Activated CD4-positive, alpha-beta T cell treated with anti-CD3 and anti-CD28 coated beads for 36 hours (primary cell): ENCODE measurements around the gene ARHGEF17. TPM values are rescaled to one million over a fixed set of nuclear protein-coding genes. Genes with fewer than 3 reads are reported as not detected.

ENCODE experiments used
- ATAC-seq: fragments of 200-7000 bp; cut with Tn5 transposase; one replicate; pipeline ENCODE4 v1.10.0; 2021; ENCODE audit warnings: mild to moderate bottlenecking, moderate library complexity
- CTCF ChIA-PET: fragments of 350-600 bp; sonication (Branson Sonifier 250); formaldehyde crosslinking; loops from one replicate; lab custom pipeline; 2021; ENCODE audit warnings: antibody characterized with exemption; lab: Charles Lee
- POLR2A ChIA-PET: fragments of 350-600 bp; sonication (Branson Sonifier 250); formaldehyde crosslinking; loops from one replicate; lab custom pipeline; 2021; ENCODE audit warnings: antibody characterized with exemption, inconsistent platforms; lab: Charles Lee
- DNase-seq: peaks from one replicate; pipeline ENCODE4 v3.0.0-alpha.2; 2020
- H3K27ac Mint-ChIP-seq: one replicate; pipeline ENCODE4 v1.8.0; 2021; ENCODE audit warnings: mixed read lengths
- H3K27me3 Mint-ChIP-seq: one replicate; pipeline ENCODE4 v1.8.0; 2021; ENCODE audit warnings: mixed read lengths
- H3K36me3 Mint-ChIP-seq: one replicate; pipeline ENCODE4 v1.8.0; 2021; ENCODE audit warnings: low read depth, mixed read lengths
- H3K4me1 Mint-ChIP-seq: one replicate; pipeline ENCODE4 v1.8.0; 2021; ENCODE audit warnings: mixed read lengths
- H3K4me3 Mint-ChIP-seq: one replicate; pipeline ENCODE4 v1.8.0; 2021; ENCODE audit warnings: mild to moderate bottlenecking, moderate library complexity, mixed read lengths
- H3K9me3 Mint-ChIP-seq: one replicate; pipeline ENCODE4 v1.8.0; 2021; ENCODE audit warnings: low read depth, mixed read lengths
- intact Hi-C, 2 experiments: fragments of 100-400 bp; cut with DNase I in 1 of 2; cut with micrococcal nuclease in 1 of 2; formaldehyde crosslinking; loops; one replicate each; pipeline versions ENCODE4 v1.14.2 to v1.15.1; 2022 to 2024; cut with DNase I, micrococcal nuclease
- total RNA-seq, 2 experiments: library from RNA; stranded (reverse); gene quantifications; one replicate each; pipeline ENCODE4 v1.2.3, GENCODE V29; 2021

The ARHGEF17 gene
- total RNA-seq, 2 experiments from 2014 or later: 0.05 TPM; not detected in 1

DNA sequence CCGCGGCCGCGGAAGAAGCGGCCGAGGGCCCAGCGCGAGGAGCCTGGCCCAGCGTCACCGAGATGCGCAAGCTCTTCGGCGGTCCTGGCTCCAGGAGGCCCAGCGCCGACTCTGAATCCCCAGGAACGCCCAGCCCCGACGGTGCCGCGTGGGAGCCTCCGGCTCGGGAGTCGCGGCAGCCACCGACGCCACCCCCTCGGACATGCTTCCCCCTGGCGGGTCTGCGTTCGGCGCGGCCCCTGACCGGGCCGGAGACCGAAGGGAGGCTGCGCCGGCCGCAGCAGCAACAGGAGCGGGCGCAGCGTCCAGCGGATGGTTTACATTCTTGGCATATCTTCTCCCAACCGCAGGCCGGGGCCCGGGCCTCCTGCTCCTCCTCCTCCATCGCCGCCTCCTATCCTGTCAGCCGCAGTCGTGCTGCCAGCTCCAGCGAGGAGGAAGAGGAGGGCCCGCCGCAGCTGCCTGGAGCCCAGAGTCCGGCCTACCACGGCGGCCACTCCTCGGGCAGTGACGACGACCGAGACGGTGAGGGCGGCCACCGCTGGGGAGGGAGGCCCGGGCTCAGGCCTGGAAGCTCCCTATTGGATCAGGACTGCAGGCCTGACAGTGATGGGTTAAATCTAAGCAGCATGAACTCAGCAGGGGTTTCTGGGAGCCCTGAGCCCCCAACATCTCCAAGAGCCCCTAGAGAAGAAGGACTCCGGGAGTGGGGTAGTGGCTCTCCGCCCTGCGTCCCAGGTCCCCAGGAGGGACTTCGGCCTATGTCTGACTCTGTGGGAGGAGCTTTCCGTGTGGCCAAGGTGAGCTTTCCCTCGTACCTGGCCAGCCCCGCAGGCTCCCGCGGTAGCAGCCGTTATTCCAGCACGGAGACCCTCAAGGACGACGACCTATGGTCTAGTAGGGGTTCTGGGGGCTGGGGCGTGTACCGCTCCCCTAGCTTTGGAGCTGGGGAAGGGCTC lies 1.2 kb downstream of the ARHGEF17 start:
- DNase-seq (no peak), ATAC-seq (no peak)
- no peaks in the 10 kb centered on the region for H3K36me3 Mint-ChIP-seq
- intact Hi-C loops: no loop called here
- H3K9me3 Mint-ChIP-seq: no peaks in the 10 kb centered on the region
- peaks cover 18% of the 10 kb centered on the region for H3K27me3 Mint-ChIP-seq
- CTCF ChIA-PET: interaction anchor here (1.0 to 6.8 kb wide), 4 partner anchors 9 to 42 kb away, joined by 3 to 91 read pairs (median 14); no protein-coding TSS in a partner anchor
- H3K4me1 Mint-ChIP-seq: peaks cover 5% of the 10 kb centered on the region
- H3K27ac Mint-ChIP-seq: no peak overlapping the region
- POLR2A ChIA-PET: interaction anchor here (0.7 to 0.8 kb wide), 2 partner anchors 35 kb away, joined by 3 to 7 read pairs; no protein-coding TSS in a partner anchor
- no peak overlapping the region for H3K4me3 Mint-ChIP-seq

DNA sequence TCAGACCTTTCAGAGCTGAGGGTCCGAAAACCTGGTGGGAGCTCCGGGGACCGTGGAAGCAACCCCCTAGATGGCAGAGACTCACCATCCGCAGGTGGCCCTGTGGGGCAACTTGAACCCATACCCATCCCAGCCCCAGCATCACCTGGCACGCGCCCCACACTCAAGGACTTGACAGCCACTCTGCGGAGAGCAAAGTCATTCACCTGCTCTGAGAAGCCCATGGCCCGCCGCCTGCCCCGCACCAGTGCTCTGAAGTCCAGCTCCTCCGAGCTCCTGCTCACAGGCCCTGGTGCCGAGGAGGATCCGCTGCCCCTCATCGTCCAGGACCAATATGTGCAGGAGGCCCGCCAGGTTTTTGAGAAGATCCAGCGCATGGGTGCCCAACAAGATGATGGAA lies 2.0 kb downstream of the ARHGEF17 start:
- DNase-seq: no peak
- ChIA-PET POLR2A (interaction anchor here (0.5 to 0.7 kb wide), 2 partner anchors 10 to 36 kb away, joined by 3 to 4 read pairs; no protein-coding TSS in a partner anchor), CTCF (interaction anchor here (1.0 to 6.8 kb wide), 3 partner anchors 10 to 41 kb away, joined by 3 to 91 read pairs (median 3); no protein-coding TSS in a partner anchor)
- no peak for ATAC-seq
- no peak overlapping the region for H3K27ac Mint-ChIP-seq
- peaks cover 5% of the 10 kb centered on the region for H3K4me1 Mint-ChIP-seq
- H3K9me3 Mint-ChIP-seq: no peaks in the 10 kb centered on the region
- intact Hi-C loops: no loop called here
- no peaks in the 10 kb centered on the region for H3K36me3 Mint-ChIP-seq
- peaks cover 16% of the 10 kb centered on the region for H3K27me3 Mint-ChIP-seq
- H3K4me3 Mint-ChIP-seq: no peak overlapping the region

DNA sequence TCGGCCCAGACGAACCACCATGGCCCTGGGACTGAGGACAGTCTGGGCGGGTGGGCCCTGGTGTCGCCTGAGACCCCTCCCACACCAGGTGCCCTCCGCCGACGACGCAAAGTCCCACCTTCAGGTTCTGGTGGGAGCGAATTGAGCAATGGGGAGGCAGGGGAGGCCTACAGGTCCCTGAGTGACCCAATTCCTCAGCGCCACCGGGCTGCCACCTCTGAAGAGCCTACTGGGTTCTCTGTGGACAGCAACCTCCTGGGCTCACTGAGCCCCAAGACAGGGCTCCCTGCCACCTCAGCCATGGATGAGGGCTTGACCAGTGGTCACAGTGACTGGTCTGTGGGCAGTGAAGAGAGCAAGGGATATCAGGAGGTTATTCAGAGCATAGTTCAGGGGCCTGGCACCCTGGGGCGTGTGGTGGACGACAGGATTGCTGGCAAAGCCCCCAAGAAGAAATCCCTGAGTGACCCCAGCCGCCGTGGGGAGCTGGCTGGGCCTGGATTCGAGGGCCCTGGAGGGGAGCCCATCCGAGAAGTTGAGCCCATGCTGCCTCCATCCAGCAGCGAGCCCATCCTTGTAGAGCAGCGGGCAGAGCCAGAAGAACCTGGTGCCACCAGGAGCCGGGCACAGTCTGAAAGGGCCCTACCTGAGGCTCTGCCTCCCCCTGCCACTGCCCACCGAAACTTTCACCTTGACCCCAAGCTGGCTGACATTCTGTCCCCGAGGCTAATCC lies 2.8 kb downstream of the ARHGEF17 start:
- intact Hi-C loops: no loop called here
- ChIA-PET POLR2A (interaction anchor here (0.5 kb wide), 1 partner anchor 11 kb away, joined by 4 read pairs; no protein-coding TSS in a partner anchor), CTCF (interaction anchor here (1.2 to 6.8 kb wide), 2 partner anchors 25 to 40 kb away, joined by 3 to 91 read pairs; no protein-coding TSS in a partner anchor)
- peaks cover 12% of the 10 kb centered on the region for H3K27me3 Mint-ChIP-seq
- no peak overlapping the region for H3K4me3 Mint-ChIP-seq
- H3K27ac Mint-ChIP-seq: no peak overlapping the region
- no peaks in the 10 kb centered on the region for H3K9me3 Mint-ChIP-seq
- no peaks in the 10 kb centered on the region for H3K36me3 Mint-ChIP-seq
- DNase-seq (no peak), ATAC-seq (no peak)
- peaks cover 5% of the 10 kb centered on the region for H3K4me1 Mint-ChIP-seq

DNA sequence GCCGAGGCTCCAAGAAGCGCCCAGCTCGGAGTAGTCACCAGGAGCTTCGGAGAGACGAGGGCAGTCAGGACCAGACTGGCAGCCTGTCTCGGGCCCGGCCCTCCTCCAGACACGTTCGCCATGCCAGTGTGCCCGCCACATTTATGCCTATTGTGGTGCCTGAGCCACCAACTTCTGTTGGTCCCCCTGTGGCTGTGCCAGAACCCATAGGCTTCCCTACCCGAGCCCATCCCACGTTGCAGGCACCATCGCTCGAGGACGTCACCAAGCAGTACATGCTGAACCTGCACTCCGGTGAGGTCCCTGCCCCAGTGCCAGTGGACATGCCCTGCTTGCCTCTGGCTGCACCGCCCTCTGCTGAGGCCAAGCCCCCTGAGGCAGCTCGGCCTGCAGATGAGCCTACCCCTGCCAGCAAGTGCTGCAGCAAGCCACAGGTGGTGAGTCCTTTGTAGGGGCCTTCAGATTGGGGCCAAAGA lies 3.4 kb downstream of the ARHGEF17 start:
- ATAC-seq: no peak
- ChIA-PET CTCF (interaction anchor here (0.7 kb wide), 1 partner anchor 53 kb away, joined by 3 read pairs; no protein-coding TSS in a partner anchor), POLR2A (no interaction called here)
- peaks cover 5% of the 10 kb centered on the region for H3K4me1 Mint-ChIP-seq
- no peak overlapping the region for H3K4me3 Mint-ChIP-seq
- intact Hi-C loops: no loop called here
- no peak for DNase-seq
- peaks cover 7% of the 10 kb centered on the region for H3K27me3 Mint-ChIP-seq
- H3K9me3 Mint-ChIP-seq: no peaks in the 10 kb centered on the region
- H3K36me3 Mint-ChIP-seq: no peaks in the 10 kb centered on the region
- no peak overlapping the region for H3K27ac Mint-ChIP-seq

DNA sequence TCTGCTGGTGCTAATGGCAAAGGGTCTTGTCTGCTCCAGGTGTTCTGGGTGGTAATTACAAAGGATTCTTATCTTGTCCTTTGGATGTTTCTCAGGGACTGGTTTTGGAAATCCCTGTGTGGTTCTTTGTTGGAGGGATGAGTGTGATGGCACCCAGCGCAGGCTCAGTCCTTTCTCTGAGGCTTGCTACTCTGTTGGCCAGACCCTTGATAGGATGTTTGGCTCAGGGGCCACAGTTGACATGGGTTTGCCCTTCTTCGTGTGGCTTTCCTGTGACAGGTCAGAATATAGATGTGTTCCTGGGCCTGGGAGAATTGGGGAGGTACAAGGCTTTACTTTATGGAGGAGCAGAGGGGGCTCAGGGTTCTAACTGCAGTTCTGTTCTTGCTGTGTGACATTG lies 4.0 kb downstream of the ARHGEF17 start:
- Mint-ChIP-seq H3K4me1 (peaks cover 3% of the 10 kb centered on the region), H3K27ac (no peak overlapping the region), H3K4me3 (no peak overlapping the region), H3K36me3 (no peaks in the 10 kb centered on the region), H3K9me3 (no peaks in the 10 kb centered on the region), H3K27me3 (peaks cover 4% of the 10 kb centered on the region)
- ChIA-PET POLR2A (no interaction called here), CTCF (interaction anchor here (0.7 to 1.0 kb wide), 2 partner anchors 23 to 52 kb away, joined by 3 to 5 read pairs; no protein-coding TSS in a partner anchor)
- ATAC-seq (no peak), DNase-seq (no peak)
- intact Hi-C loops: no loop called here

DNA sequence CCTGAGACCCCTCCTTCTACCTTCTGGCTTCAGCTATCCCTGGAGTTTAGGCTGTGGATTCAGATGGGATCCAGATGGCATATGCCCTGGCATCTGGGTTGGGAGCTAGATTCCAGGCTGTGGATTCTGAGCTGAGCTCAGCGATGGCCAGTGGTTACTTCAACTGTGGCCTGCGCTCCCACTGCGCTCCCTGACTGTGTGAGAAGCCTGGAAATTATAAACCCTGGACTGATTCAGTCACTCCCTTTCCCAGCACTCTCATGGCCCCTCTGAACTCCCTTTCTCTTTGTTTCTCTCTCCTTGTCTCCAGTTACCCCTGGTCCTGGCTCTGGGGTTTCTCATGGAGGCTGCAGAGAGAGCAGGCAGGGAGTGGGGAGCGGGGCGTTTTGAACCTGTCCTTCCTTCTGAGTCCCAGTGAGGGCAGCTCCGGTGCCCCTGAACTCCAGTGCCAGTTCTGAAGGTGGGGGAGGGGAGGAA lies 4.8 kb downstream of the ARHGEF17 start:
- Mint-ChIP-seq H3K4me3 (no peak overlapping the region), H3K9me3 (no peaks in the 10 kb centered on the region), H3K27me3 (no peaks in the 10 kb centered on the region), H3K4me1 (no peaks in the 10 kb centered on the region), H3K27ac (no peak overlapping the region), H3K36me3 (no peaks in the 10 kb centered on the region)
- intact Hi-C loops: no loop called here
- DNase-seq: no peak
- ChIA-PET CTCF (interaction anchor here (1.0 to 1.3 kb wide), 3 partner anchors 21 to 348 kb away, joined by 3 to 5 read pairs (median 3); no protein-coding TSS in a partner anchor), POLR2A (no interaction called here)
- ATAC-seq: no peak

DNA sequence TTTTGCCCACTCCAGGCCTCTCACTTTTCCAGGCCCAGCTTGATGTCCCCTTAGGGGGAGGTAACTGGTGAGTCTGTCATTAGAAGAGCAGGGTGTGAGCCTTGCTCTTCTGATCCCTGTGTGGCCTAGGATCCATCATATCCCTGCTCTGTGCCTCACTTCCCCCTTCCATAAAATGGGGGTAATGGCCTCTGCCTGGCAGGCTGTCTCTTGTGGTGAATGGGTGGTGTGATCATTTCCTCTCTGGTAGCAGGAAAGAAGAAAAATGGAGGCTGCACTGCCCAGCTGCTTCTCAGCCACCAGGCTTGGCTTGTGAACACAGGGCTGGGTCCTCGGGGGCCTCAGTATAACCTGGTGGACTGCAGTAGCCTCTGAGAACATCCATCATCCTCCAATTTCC lies 5.6 kb downstream of the ARHGEF17 start:
- DNase-seq (no peak), ATAC-seq (no peak)
- intact Hi-C loops: no loop called here
- no peaks in the 10 kb centered on the region for H3K9me3 Mint-ChIP-seq
- H3K4me3 Mint-ChIP-seq: no peak overlapping the region
- no peaks in the 10 kb centered on the region for H3K27me3 Mint-ChIP-seq
- POLR2A ChIA-PET: no interaction called here
- CTCF ChIA-PET: interaction anchor here (1.0 to 1.3 kb wide), 2 partner anchors 22 to 347 kb away, joined by 3 read pairs; no protein-coding TSS in a partner anchor
- H3K36me3 Mint-ChIP-seq: no peaks in the 10 kb centered on the region
- no peaks in the 10 kb centered on the region for H3K4me1 Mint-ChIP-seq
- no peak overlapping the region for H3K27ac Mint-ChIP-seq

DNA sequence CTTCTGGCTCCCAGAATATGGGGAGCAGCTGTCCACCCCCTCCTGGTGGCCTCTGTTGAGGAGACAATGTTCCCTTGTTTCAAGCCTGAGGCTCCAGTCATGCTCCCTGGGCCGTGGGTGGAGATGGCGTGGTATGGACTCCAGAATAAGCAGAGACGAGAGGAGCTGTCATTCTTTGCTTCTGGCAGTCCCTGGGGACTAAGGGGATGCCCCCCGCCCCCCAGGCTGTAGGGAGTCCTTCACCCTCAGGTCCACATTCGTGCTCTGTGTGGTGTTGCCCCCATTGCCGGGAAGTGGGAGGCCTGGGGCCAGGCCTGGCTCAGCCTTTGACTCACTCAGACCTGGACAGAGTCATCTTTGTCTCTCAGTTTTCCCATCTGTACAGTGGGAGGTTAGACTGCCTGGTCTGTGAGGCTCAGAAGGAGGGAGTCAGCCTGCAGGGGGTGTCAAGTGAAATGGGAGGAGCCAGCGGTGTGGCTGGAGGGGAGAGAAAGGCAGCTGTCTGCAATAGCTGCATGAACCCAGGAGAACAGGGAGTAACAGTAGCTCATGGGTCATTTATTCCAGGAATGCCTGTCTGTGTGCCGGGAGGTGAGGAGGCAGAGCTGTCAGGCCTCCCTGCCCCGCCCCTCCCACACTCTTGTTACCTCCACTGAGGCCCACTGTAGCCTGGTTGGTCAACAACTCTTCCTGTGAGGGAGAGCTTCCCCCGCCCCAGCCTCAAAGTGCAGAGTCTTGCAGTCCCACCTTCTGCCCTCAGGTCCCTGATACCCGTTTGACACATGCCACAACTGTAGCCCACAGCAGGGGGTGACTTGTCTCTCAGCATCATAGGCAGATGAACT lies 6.3 kb downstream of the ARHGEF17 start:
- Mint-ChIP-seq H3K27me3 (no peaks in the 10 kb centered on the region), H3K4me1 (no peaks in the 10 kb centered on the region), H3K4me3 (no peak overlapping the region), H3K9me3 (no peaks in the 10 kb centered on the region), H3K36me3 (no peaks in the 10 kb centered on the region), H3K27ac (no peak overlapping the region)
- CTCF ChIA-PET: interaction anchor here (0.6 to 1.1 kb wide), 2 partner anchors 22 to 37 kb away, joined by 3 read pairs; no protein-coding TSS in a partner anchor
- POLR2A ChIA-PET: no interaction called here
- intact Hi-C loops: no loop called here
- ATAC-seq (peak; percentile 30), DNase-seq (no peak)

DNA sequence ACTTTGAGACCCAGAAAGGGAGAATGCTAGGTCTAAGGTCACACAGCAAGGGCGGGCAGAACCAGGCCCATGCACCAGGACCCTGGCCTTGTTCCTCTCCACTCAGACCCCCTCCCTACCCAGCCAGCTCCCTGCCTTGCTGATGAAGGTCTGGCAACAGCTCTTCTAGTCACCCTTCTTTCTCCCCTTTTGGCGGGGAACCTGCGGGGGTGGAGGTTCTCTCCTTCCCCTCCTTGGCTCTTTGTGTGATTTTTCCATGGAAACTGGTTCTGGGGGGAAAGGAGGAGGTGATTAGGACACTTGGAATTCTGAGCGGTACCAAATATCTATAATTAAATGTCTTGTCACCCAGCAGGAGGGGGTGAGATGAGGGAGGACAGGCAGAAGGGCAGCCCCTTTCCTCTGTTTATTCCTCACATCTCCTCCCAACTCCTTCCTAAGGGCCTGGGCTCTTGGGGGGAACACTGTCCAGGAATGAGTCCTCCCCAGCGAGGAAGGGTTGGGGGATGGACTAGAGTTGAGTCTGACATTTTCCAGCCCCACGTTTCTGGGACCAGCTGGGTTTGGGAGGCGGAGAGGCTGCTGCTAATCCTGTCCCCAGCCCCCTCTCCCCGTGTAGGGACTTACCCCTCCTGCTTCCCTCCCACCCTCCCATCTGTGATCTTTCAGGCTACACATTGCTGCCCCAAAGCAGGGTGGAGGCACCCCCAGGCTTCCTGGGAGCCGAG lies 7.4 kb downstream of the ARHGEF17 start:
- no peak overlapping the region for H3K4me3 Mint-ChIP-seq
- CTCF ChIA-PET: interaction anchor here (0.6 to 1.1 kb wide), 3 partner anchors 9 to 23 kb away, joined by 3 read pairs; no protein-coding TSS in a partner anchor
- intact Hi-C loops: no loop called here
- POLR2A ChIA-PET: no interaction called here
- ATAC-seq: no peak
- no peaks in the 10 kb centered on the region for H3K9me3 Mint-ChIP-seq
- H3K36me3 Mint-ChIP-seq: no peaks in the 10 kb centered on the region
- DNase-seq: no peak
- no peaks in the 10 kb centered on the region for H3K4me1 Mint-ChIP-seq
- no peaks in the 10 kb centered on the region for H3K27me3 Mint-ChIP-seq
- no peak overlapping the region for H3K27ac Mint-ChIP-seq

DNA sequence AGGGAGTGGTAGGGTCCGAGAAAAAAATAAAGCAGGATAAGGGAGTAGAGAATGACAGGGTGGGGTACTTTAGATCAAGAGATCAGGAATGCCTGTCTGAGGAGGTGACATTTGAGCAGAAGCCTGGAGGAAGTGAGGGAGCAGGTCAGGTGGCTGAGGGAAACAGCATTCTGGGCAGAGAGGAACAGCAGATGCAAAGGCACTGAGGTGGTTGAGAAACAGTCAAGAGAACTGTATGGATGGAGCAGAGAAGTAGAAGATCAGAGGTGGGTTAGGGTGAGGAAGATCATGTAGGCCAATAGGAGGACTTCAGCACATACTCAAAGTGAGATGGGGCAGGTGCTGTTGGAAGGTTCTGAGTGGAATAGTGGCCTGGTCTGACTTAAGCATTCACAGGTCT lies 8.3 kb downstream of the ARHGEF17 start:
- Mint-ChIP-seq H3K27ac (no peak overlapping the region), H3K36me3 (no peaks in the 10 kb centered on the region), H3K4me1 (peaks cover under 1% of the 10 kb centered on the region), H3K9me3 (no peaks in the 10 kb centered on the region), H3K27me3 (no peaks in the 10 kb centered on the region), H3K4me3 (no peak overlapping the region)
- ChIA-PET CTCF (interaction anchor here (1.1 kb wide), 1 partner anchor 11 kb away, joined by 3 read pairs; no protein-coding TSS in a partner anchor), POLR2A (no interaction called here)
- ATAC-seq (no peak), DNase-seq (no peak)
- intact Hi-C loops: no loop called here
